Nephron progenitor cell (in vitro differentiated cells): ENCODE measurements around the gene KIAA0930.
"Not testable (repeated sequence)": the region's sequence is repeated elsewhere in the genome, so short reads cannot be mapped to it uniquely, and the experiment has no call there.

Experiments used
- DNase-seq: peaks from one replicate; pipeline ENCODE4 v3.0.0; 2021
- H3K27ac Mint-ChIP-seq: 2 replicates; pipeline ENCODE4 v1.8.0; 2021; ENCODE audit warnings: mild to moderate bottlenecking, moderate library complexity, mixed read lengths
- H3K27me3 Mint-ChIP-seq: 2 replicates; pipeline ENCODE4 v1.8.0; 2021; ENCODE audit warnings: mild to moderate bottlenecking, low read depth, mixed read lengths; ENCODE audit not compliant: poor library complexity
- H3K36me3 Mint-ChIP-seq: 2 replicates; pipeline ENCODE4 v1.8.0; 2021; ENCODE audit warnings: low read depth, mixed read lengths
- H3K4me1 Mint-ChIP-seq: 2 replicates; pipeline ENCODE4 v1.8.0; 2021; ENCODE audit warnings: mixed read lengths
- H3K4me3 Mint-ChIP-seq: 2 replicates; pipeline ENCODE4 v1.8.0; 2021; ENCODE audit warnings: mild to moderate bottlenecking, moderate library complexity, mixed read lengths
- H3K9me3 Mint-ChIP-seq: 2 replicates; pipeline ENCODE4 v1.8.0; 2021; ENCODE audit warnings: mild to moderate bottlenecking, moderate library complexity, mixed read lengths
- CTCF ChIP-seq: fragments of 200-600 bp; sonication (generic); IDR thresholded peaks from 2 replicates; pipeline ENCODE4 v1.5.0; 2021; ENCODE audit warnings: antibody characterized with exemption

KIAA0930 gene

GRCh38 chr22:45280587-45280980 is 39.9 kb upstream of the KIAA0930 start:
- Mint-ChIP-seq H3K27me3 (peaks cover 76% of the 10 kb centered on the region), H3K27ac (no peak overlapping the region), H3K9me3 (no peaks in the 10 kb centered on the region), H3K36me3 (no peaks in the 10 kb centered on the region), H3K4me1 (peaks cover 22% of the 10 kb centered on the region), H3K4me3 (no peak overlapping the region)
- no peak for DNase-seq
- no peak for TF ChIP-seq CTCF

- Mint-ChIP-seq H3K27me3 (peaks cover 62% of the 10 kb centered on the region), H3K4me3 (no peak overlapping the region), H3K36me3 (no peaks in the 10 kb centered on the region), H3K27ac (no peak overlapping the region), H3K9me3 (no peaks in the 10 kb centered on the region), H3K4me1 (peaks cover 26% of the 10 kb centered on the region)
- DNase-seq = no peak
- TF ChIP-seq CTCF = no peak
These were observed 37.4 kb upstream of the KIAA0930 start for GRCh38 chr22:45278125-45278524.

GRCh38 chr22:45277720-45278119 is 37.0 kb upstream of the KIAA0930 start:
- H3K4me1 Mint-ChIP-seq = peaks cover 26% of the 10 kb centered on the region
- H3K27me3 Mint-ChIP-seq = peaks cover 61% of the 10 kb centered on the region
- not testable (repeated sequence) for DNase-seq, H3K4me3 Mint-ChIP-seq, H3K27ac Mint-ChIP-seq, H3K36me3 Mint-ChIP-seq, H3K9me3 Mint-ChIP-seq

GRCh38 chr22:45276507-45277105 is 35.9 kb upstream of the KIAA0930 start:
- peaks cover 33% of the 10 kb centered on the region for H3K4me1 Mint-ChIP-seq
- TF ChIP-seq CTCF = no peak
- no peak overlapping the region for H3K27ac Mint-ChIP-seq
- H3K36me3 Mint-ChIP-seq = no peaks in the 10 kb centered on the region
- no peaks in the 10 kb centered on the region for H3K9me3 Mint-ChIP-seq
- H3K27me3 Mint-ChIP-seq = peaks cover 51% of the 10 kb centered on the region
- no peak for DNase-seq
- no peak overlapping the region for H3K4me3 Mint-ChIP-seq

GRCh38 chr22:45273452-45274075 is 32.9 kb upstream of the KIAA0930 start:
- Mint-ChIP-seq H3K27ac (no peak overlapping the region), H3K36me3 (no peaks in the 10 kb centered on the region), H3K4me1 (peaks cover 35% of the 10 kb centered on the region), H3K4me3 (no peak overlapping the region), H3K9me3 (no peaks in the 10 kb centered on the region), H3K27me3 (peaks cover 42% of the 10 kb centered on the region)
- no peak for TF ChIP-seq CTCF
- no peak for DNase-seq

- Mint-ChIP-seq H3K4me1 (peaks cover 35% of the 10 kb centered on the region), H3K27ac (no peak overlapping the region), H3K4me3 (no peak overlapping the region), H3K27me3 (peaks cover 34% of the 10 kb centered on the region), H3K36me3 (no peaks in the 10 kb centered on the region), H3K9me3 (no peaks in the 10 kb centered on the region)
- DNase-seq = no peak
- TF ChIP-seq CTCF = no peak
These were observed 31.8 kb upstream of the KIAA0930 start for GRCh38 chr22:45272498-45272897.
